C4-2B (cell line): ENCODE data around the gene COL24A1.

ENCODE experiments used
- H3K27ac ChIP-seq: fragments of 450-650 bp; 2 replicates; pipeline ENCODE4 v1.5.1; 2017
- CTCF ChIP-seq: fragments of 450-650 bp; conservative IDR thresholded peaks from 2 replicates; pipeline ENCODE4 v1.5.1; 2017; ENCODE audit warnings: mild to moderate bottlenecking
- ZFX ChIP-seq: fragments of 450-650 bp; IDR thresholded peaks from 2 replicates; pipeline ENCODE4 v1.6.1; 2017

COL24A1 gene

GRCh38 chr1:86194491-86195034 lies 38.0 kb upstream of the COL24A1 start:
- TF ChIP-seq CTCF: no peak
- TF ChIP-seq ZFX: no peak
- no peak overlapping the region for H3K27ac ChIP-seq

- TF ChIP-seq ZFX (no peak), CTCF (no peak)
These were observed 35.8 kb upstream of the COL24A1 start for GRCh38 chr1:86192417-86192816.

GRCh38 chr1:86191958-86192357 lies 35.4 kb upstream of the COL24A1 start:
- H3K27ac ChIP-seq: no peak overlapping the region
- no peak for TF ChIP-seq CTCF
- no peak for TF ChIP-seq ZFX

More at GRCh38 chr1:86192417-86192816, 35.8 kb upstream of the COL24A1 start:
- H3K27ac ChIP-seq: no peak overlapping the region

GRCh38 chr1:86190873-86191272 lies 34.3 kb upstream of the COL24A1 start:
- TF ChIP-seq ZFX (no peak), CTCF (no peak)
- no peak overlapping the region for H3K27ac ChIP-seq

- TF ChIP-seq CTCF: no peak
- no peak for TF ChIP-seq ZFX
- H3K27ac ChIP-seq: no peak overlapping the region
These were observed 27.9 kb upstream of the COL24A1 start for GRCh38 chr1:86184426-86184825.

GRCh38 chr1:86183810-86184209 lies 27.2 kb upstream of the COL24A1 start:
- TF ChIP-seq ZFX: no peak
- TF ChIP-seq CTCF: no peak

GRCh38 chr1:86176226-86176625 lies 19.7 kb upstream of the COL24A1 start:
- H3K27ac ChIP-seq: no peak overlapping the region
- no peak for TF ChIP-seq ZFX
- no peak for TF ChIP-seq CTCF

More at GRCh38 chr1:86183810-86184209, 27.2 kb upstream of the COL24A1 start:
- H3K27ac ChIP-seq: no peak overlapping the region
